Mucosa of stomach (tissue), 1 donor: Measurements from ENCODE around the gene HMOX1.
"Not testable (repeated sequence)": the region's sequence is repeated elsewhere in the genome, so short reads cannot be mapped to it uniquely, and the experiment has no call there.

Experiments
- H3K27me3 ChIP-seq: one replicate; pipeline ENCODE4 v1.7.0; 2013; ENCODE audit warnings: mild to moderate bottlenecking, low read length; ENCODE audit not compliant: control insufficient read depth, insufficient read depth
- H3K36me3 ChIP-seq: one replicate; pipeline ENCODE4 v1.7.0; 2013; ENCODE audit warnings: low read length; ENCODE audit not compliant: control insufficient read depth, insufficient read depth
- H3K4me1 ChIP-seq: one replicate; pipeline ENCODE4 v1.7.0; 2013; ENCODE audit warnings: mild to moderate bottlenecking, low read length; ENCODE audit not compliant: control insufficient read depth, insufficient read depth
- H3K4me3 ChIP-seq: one replicate; pipeline ENCODE4 v1.7.0; 2013; ENCODE audit warnings: low read length
- H3K9ac ChIP-seq: one replicate; pipeline ENCODE4 v1.7.0; 2013; ENCODE audit warnings: mild to moderate bottlenecking, low read length, moderate library complexity
- H3K9me3 ChIP-seq: one replicate; pipeline ENCODE4 v1.7.0; 2013; ENCODE audit warnings: mild to moderate bottlenecking, low read length, moderate library complexity; ENCODE audit not compliant: control insufficient read depth
- donor health status: Pancreatic carcinoma.

Gene HMOX1

GRCh38 chr22:35353318-35353717 is 27.6 kb upstream of the HMOX1 start:
- no peak overlapping the region for H3K4me3 ChIP-seq
- H3K9ac ChIP-seq: no peak overlapping the region
- peaks cover 8% of the 10 kb centered on the region for H3K27me3 ChIP-seq
- peaks cover 15% of the 10 kb centered on the region for H3K4me1 ChIP-seq
- H3K36me3 ChIP-seq: no peaks in the 10 kb centered on the region
- no peaks in the 10 kb centered on the region for H3K9me3 ChIP-seq

GRCh38 chr22:35354068-35354467 is 26.8 kb upstream of the HMOX1 start:
- Histone ChIP-seq H3K9me3 (no peaks in the 10 kb centered on the region), H3K9ac (no peak overlapping the region), H3K36me3 (no peaks in the 10 kb centered on the region), H3K27me3 (peaks cover 8% of the 10 kb centered on the region), H3K4me3 (no peak overlapping the region), H3K4me1 (peaks cover 15% of the 10 kb centered on the region)

- no peak overlapping the region for H3K9ac ChIP-seq
- no peaks in the 10 kb centered on the region for H3K9me3 ChIP-seq
- H3K27me3 ChIP-seq: no peaks in the 10 kb centered on the region
- no peaks in the 10 kb centered on the region for H3K4me1 ChIP-seq
- no peaks in the 10 kb centered on the region for H3K36me3 ChIP-seq
- no peak overlapping the region for H3K4me3 ChIP-seq
Measured at GRCh38 chr22:35357883-35358621, 22.8 kb upstream of the HMOX1 start.

GRCh38 chr22:35359380-35360065 is 21.4 kb upstream of the HMOX1 start:
- Histone ChIP-seq H3K4me1 (no peaks in the 10 kb centered on the region), H3K9me3 (no peaks in the 10 kb centered on the region), H3K27me3 (no peaks in the 10 kb centered on the region), H3K9ac (no peak overlapping the region), H3K36me3 (no peaks in the 10 kb centered on the region), H3K4me3 (no peak overlapping the region)

- Histone ChIP-seq H3K9ac (no peak overlapping the region), H3K4me1 (no peaks in the 10 kb centered on the region), H3K27me3 (no peaks in the 10 kb centered on the region), H3K36me3 (no peaks in the 10 kb centered on the region), H3K4me3 (no peak overlapping the region), H3K9me3 (no peaks in the 10 kb centered on the region)
Measured at GRCh38 chr22:35361001-35361558, 19.8 kb upstream of the HMOX1 start.

- Histone ChIP-seq H3K9ac (no peak overlapping the region), H3K9me3 (no peaks in the 10 kb centered on the region), H3K27me3 (no peaks in the 10 kb centered on the region), H3K4me3 (no peak overlapping the region), H3K36me3 (no peaks in the 10 kb centered on the region), H3K4me1 (peaks cover 11% of the 10 kb centered on the region)
Measured at GRCh38 chr22:35363566-35364086, 17.3 kb upstream of the HMOX1 start.

- not testable (repeated sequence) for H3K9ac ChIP-seq, H3K4me3 ChIP-seq, H3K9me3 ChIP-seq, H3K36me3 ChIP-seq, H3K27me3 ChIP-seq
- peaks cover 11% of the 10 kb centered on the region for H3K4me1 ChIP-seq
Measured at GRCh38 chr22:35364230-35364629, 16.7 kb upstream of the HMOX1 start.

- no peak overlapping the region for H3K9ac ChIP-seq
- no peaks in the 10 kb centered on the region for H3K36me3 ChIP-seq
- no peak overlapping the region for H3K4me3 ChIP-seq
- H3K4me1 ChIP-seq: peaks cover 11% of the 10 kb centered on the region
- no peaks in the 10 kb centered on the region for H3K27me3 ChIP-seq
- H3K9me3 ChIP-seq: no peaks in the 10 kb centered on the region
Measured at GRCh38 chr22:35367331-35367886, 13.5 kb upstream of the HMOX1 start.

- Histone ChIP-seq H3K9ac (no peak overlapping the region), H3K4me3 (no peak overlapping the region), H3K27me3 (no peaks in the 10 kb centered on the region), H3K36me3 (no peaks in the 10 kb centered on the region), H3K9me3 (no peaks in the 10 kb centered on the region), H3K4me1 (peaks cover 11% of the 10 kb centered on the region)
Measured at GRCh38 chr22:35368386-35368785, 12.5 kb upstream of the HMOX1 start.

GRCh38 chr22:35369996-35370395 is 10.9 kb upstream of the HMOX1 start:
- H3K4me3 ChIP-seq: no peak overlapping the region
- H3K9me3 ChIP-seq: no peaks in the 10 kb centered on the region
- H3K36me3 ChIP-seq: no peaks in the 10 kb centered on the region
- H3K9ac ChIP-seq: no peak overlapping the region
- peaks cover 11% of the 10 kb centered on the region for H3K4me1 ChIP-seq
- no peaks in the 10 kb centered on the region for H3K27me3 ChIP-seq

- Histone ChIP-seq H3K27me3 (no peaks in the 10 kb centered on the region), H3K4me3 (no peak overlapping the region), H3K4me1 (peaks cover 26% of the 10 kb centered on the region), H3K9me3 (no peaks in the 10 kb centered on the region), H3K9ac (no peak overlapping the region), H3K36me3 (no peaks in the 10 kb centered on the region)
Measured at GRCh38 chr22:35373781-35374180, 7.1 kb upstream of the HMOX1 start.

GRCh38 chr22:35375031-35375430 is 5.9 kb upstream of the HMOX1 start:
- H3K27me3 ChIP-seq: no peaks in the 10 kb centered on the region
- peaks cover 39% of the 10 kb centered on the region for H3K4me1 ChIP-seq
- H3K9me3 ChIP-seq: no peaks in the 10 kb centered on the region
- no peak overlapping the region for H3K4me3 ChIP-seq
- no peak overlapping the region for H3K9ac ChIP-seq
- H3K36me3 ChIP-seq: no peaks in the 10 kb centered on the region
